Sigmoid colon (tissue), 7 donors: ENCODE data around the gene ABO. TPM values are rescaled to one million over a fixed set of nuclear protein-coding genes. Genes with fewer than 3 reads are reported as not detected.
A peak's percentile ranks its signal among the peaks of the same experiment; 100 is the strongest.

Experiments used
- DNase-seq: peaks from one replicate; pipeline ENCODE4 v3.0.0-alpha.2; 2019
- H3K27ac ChIP-seq, 4 donors: fragments of 200-600 bp; sonication (generic); one replicate each; pipeline ENCODE4 v1.5.1; 2016 to 2019; ENCODE audit warnings: mild to moderate bottlenecking in 1 of 4
- H3K27me3 ChIP-seq, 3 donors: fragments of 200-600 bp; sonication (generic); one replicate each; pipeline ENCODE4 v1.5.1; 2019; ENCODE audit warnings: mild to moderate bottlenecking in 1 of 3
- H3K36me3 ChIP-seq, 4 donors: fragments of 200-600 bp; sonication (generic); one replicate each; pipeline ENCODE4 v1.5.1; 2016 to 2019
- H3K4me1 ChIP-seq, 4 donors: fragments of 200-600 bp; sonication (generic); one replicate each; pipeline ENCODE4 v1.5.1; 2017 to 2019
- H3K4me3 ChIP-seq, 4 donors: fragments of 200-600 bp; sonication (generic); one replicate each; pipeline ENCODE4 v1.5.1; 2017 to 2019; ENCODE audit warnings: mild to moderate bottlenecking in 2 of 4, moderate library complexity in 1 of 4
- H3K9me3 ChIP-seq, 4 donors: fragments of 200-600 bp in 3 of 4; sonication (generic) in 3 of 4; one replicate each; pipeline versions ENCODE4 v1.5.1 to v1.6.1; 2013 to 2019
- EP300 ChIP-seq, 4 donors: sonication (generic); formaldehyde crosslinking; IDR thresholded peaks; one replicate each; pipeline ENCODE4 v1.6.1; 2017; ENCODE audit warnings: antibody characterized with exemption in 4 of 4
- POLR2A ChIP-seq, 2 donors: fragments of 450-650 bp; IDR thresholded peaks; one replicate each; pipeline ENCODE4 v1.6.1; 2016; ENCODE audit warnings: antibody characterized with exemption in 2 of 2, mild to moderate bottlenecking in 2 of 2, moderate library complexity in 2 of 2
- POLR2AphosphoS5 ChIP-seq, 4 donors: sonication (generic); formaldehyde crosslinking; IDR thresholded peaks; one replicate each; pipeline ENCODE4 v1.6.1; 2017; ENCODE audit warnings: antibody characterized with exemption in 4 of 4
- WGBS, 2 donors: extraction: QIAGEN DNeasy Blood & Tissue Kit; methylation state at CpG; one replicate each; pipeline ENCODE4 v1.1.7; 2013; 5-methylcytosine and 5-hydroxymethylcytosine counted together
- intact Hi-C: fragments of 100-400 bp; cut with DNase I; formaldehyde crosslinking; loops from one replicate; pipeline ENCODE4 v1.15.1; 2023
- polyA plus RNA-seq, 3 donors: library from polyadenylated mRNA; stranded (reverse); fragments of 200-250 nt; gene quantifications; one replicate each; pipeline ENCODE4 v1.2.3, GENCODE V29; 2013
- total RNA-seq, 4 donors: library from RNA; depleted of rRNA; stranded (reverse); fragments of >200 nt; gene quantifications; one replicate each; pipeline ENCODE4 v1.1.0, GENCODE V29; 2016
- TF ChIP-seq, protein P1 (sequence below), 4 experiments: fragments of 450-650 bp in 3 of 4; fragments of 200-600 bp in 1 of 4; IDR thresholded peaks; one replicate each; pipeline ENCODE4 v1.5.1; 2016 to 2019; ENCODE audit warnings: antibody characterized with exemption in 4 of 4, mild to moderate bottlenecking in 3 of 4, moderate library complexity in 2 of 4
- donor health status: healthy with polysubstance abuse.
- donor health status: Bipolar disorder and iron deficiency.
- donor health status: healthy.

Gene ABO
- total and polyA plus RNA-seq, 7 donors, result 0.36 to 27.3 (median 1.5) TPM

DNA sequence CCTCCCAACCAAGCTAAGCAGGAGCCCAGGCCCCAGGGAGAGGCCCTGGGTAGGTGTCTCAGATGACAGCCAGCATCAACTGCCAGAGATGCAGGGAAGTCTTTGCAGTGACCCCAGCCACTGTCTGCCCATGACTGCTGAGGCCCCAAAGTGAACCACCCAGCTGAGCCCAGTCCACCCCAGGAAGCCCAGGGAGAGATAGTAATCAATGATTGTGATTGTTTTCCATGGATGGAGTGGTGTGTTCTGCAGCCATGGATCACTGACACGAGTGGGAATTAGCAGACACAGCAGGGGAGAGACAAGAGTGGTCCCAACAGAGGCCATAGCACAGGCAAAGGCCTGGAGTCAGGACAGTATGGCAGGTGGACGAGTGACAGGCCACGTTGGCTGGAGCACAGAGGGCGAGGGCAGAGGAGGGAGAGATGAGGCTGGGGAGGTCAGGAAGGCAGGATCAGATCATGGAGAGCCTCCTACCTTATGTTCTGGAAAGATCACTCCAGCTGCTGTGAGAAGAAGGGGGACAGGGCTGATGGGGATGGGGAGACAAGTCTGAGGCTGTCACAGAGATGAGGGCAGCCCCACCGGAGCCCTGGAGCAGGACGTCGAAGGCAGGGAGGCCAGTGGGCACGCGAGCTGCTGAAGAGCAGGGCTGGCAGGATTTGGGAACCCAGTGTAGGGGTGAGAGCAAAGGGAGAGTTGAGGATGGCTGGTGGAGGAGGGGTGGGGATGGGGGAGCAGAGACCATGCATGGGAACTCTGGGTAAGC lies 14.5 kb downstream of the ABO start:
- intact Hi-C loops, result no loop called here
- H3K36me3 ChIP-seq, result no peaks in the 10 kb centered on the region
- no peak overlapping the region for H3K4me3 ChIP-seq
- H3K27me3 ChIP-seq, result no peaks in the 10 kb centered on the region
- no peak overlapping the region for H3K27ac ChIP-seq
- no peak for TF ChIP-seq POLR2A (IDR thresholded peaks at IDR 0.05)
- TF ChIP-seq POLR2AphosphoS5 (IDR thresholded peaks at IDR 0.05), result no peak
- TF ChIP-seq, protein P1, sequence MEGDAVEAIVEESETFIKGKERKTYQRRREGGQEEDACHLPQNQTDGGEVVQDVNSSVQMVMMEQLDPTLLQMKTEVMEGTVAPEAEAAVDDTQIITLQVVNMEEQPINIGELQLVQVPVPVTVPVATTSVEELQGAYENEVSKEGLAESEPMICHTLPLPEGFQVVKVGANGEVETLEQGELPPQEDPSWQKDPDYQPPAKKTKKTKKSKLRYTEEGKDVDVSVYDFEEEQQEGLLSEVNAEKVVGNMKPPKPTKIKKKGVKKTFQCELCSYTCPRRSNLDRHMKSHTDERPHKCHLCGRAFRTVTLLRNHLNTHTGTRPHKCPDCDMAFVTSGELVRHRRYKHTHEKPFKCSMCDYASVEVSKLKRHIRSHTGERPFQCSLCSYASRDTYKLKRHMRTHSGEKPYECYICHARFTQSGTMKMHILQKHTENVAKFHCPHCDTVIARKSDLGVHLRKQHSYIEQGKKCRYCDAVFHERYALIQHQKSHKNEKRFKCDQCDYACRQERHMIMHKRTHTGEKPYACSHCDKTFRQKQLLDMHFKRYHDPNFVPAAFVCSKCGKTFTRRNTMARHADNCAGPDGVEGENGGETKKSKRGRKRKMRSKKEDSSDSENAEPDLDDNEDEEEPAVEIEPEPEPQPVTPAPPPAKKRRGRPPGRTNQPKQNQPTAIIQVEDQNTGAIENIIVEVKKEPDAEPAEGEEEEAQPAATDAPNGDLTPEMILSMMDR (IDR thresholded peaks at IDR 0.05), result no peak
- TF ChIP-seq EP300 (IDR thresholded peaks at IDR 0.05), result no peak
- 90 to 92% methylated on average over 9 of the region's 9 CpGs for WGBS, 2 donors
- no peaks in the 10 kb centered on the region for H3K9me3 ChIP-seq
- no peaks in the 10 kb centered on the region for H3K4me1 ChIP-seq
- peak; percentile 49 for DNase-seq

- DNase-seq, result no peak
- no peak overlapping the region for H3K27ac ChIP-seq
- peaks cover 0 to 2% (median 0%) of the 10 kb centered on the region in 4 donors for H3K9me3 ChIP-seq
- H3K4me1 ChIP-seq, result no peaks in the 10 kb centered on the region
- H3K4me3 ChIP-seq, result no peak overlapping the region
- no peaks in the 10 kb centered on the region for H3K36me3 ChIP-seq
- WGBS, 2 donors, result 85 to 87% methylated on average over 21 of the region's 21 CpGs
- no peak for TF ChIP-seq EP300 (IDR thresholded peaks at IDR 0.05)
- no peak for TF ChIP-seq POLR2A (IDR thresholded peaks at IDR 0.05)
- TF ChIP-seq, protein P1 (IDR thresholded peaks at IDR 0.05), result no peak
- TF ChIP-seq POLR2AphosphoS5 (IDR thresholded peaks at IDR 0.05), result no peak
- intact Hi-C loops, result no loop called here
- no peaks in the 10 kb centered on the region for H3K27me3 ChIP-seq
These were observed 16.7 kb downstream of the ABO start for GRCh38 chr9:133258061-133259015.

- TF ChIP-seq POLR2AphosphoS5 (IDR thresholded peaks at IDR 0.05), result peak in 1 of 4 donors; percentile 48
- no peak for TF ChIP-seq POLR2A (IDR thresholded peaks at IDR 0.05)
- TF ChIP-seq EP300 (IDR thresholded peaks at IDR 0.05), result no peak
- 72 to 73% methylated on average over 13 of the region's 13 CpGs for WGBS, 2 donors
- Histone ChIP-seq H3K4me3 (no peak overlapping the region), H3K9me3 (peaks cover 0 to 2% (median 0%) of the 10 kb centered on the region in 4 donors), H3K27ac (peak overlapping the region in 1 of 4 donors; percentile 48), H3K4me1 (no peaks in the 10 kb centered on the region), H3K27me3 (no peaks in the 10 kb centered on the region), H3K36me3 (no peaks in the 10 kb centered on the region)
- intact Hi-C loops, result no loop called here
- DNase-seq, result no peak
These were observed 17.5 kb downstream of the ABO start for GRCh38 chr9:133257465-133257956.

DNA sequence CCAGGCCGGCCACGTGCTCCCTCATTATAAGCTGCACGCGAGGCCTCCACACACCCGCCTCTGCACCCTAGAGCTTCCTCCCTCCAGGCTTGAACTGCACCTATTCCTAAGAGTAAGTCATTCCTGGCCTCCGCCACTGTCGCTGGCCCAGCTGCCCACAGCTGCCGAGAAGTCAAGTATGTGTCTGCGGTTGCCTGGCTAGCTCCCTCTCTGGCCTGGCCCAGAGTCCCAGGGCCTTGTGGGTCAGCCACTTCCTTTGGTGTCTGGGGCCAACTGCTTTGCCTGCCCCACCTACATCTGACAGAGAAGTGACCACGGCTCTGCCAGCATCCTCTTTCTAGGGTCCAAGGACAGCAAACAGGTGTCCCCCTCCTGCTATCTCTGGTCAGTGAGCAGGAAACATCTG lies 18.3 kb downstream of the ABO start:
- 63 to 72% methylated on average over 10 of the region's 10 CpGs for WGBS, 2 donors
- no peak overlapping the region for H3K4me3 ChIP-seq
- peak overlapping the region in 1 of 4 donors; percentile 48 for H3K27ac ChIP-seq
- H3K27me3 ChIP-seq, result no peaks in the 10 kb centered on the region
- TF ChIP-seq, protein P1 (IDR thresholded peaks at IDR 0.05), result no peak
- no peak for TF ChIP-seq POLR2A (IDR thresholded peaks at IDR 0.05)
- TF ChIP-seq EP300 (IDR thresholded peaks at IDR 0.05), result no peak
- no peak for TF ChIP-seq POLR2AphosphoS5 (IDR thresholded peaks at IDR 0.05)
- H3K36me3 ChIP-seq, result no peaks in the 10 kb centered on the region
- intact Hi-C loops, result no loop called here
- no peaks in the 10 kb centered on the region for H3K4me1 ChIP-seq
- H3K9me3 ChIP-seq, result peaks cover 0 to 2% (median 0%) of the 10 kb centered on the region in 4 donors
- DNase-seq, result no peak

- no peak for TF ChIP-seq POLR2A (IDR thresholded peaks at IDR 0.05)
- TF ChIP-seq, protein P1 (IDR thresholded peaks at IDR 0.05), result no peak
- TF ChIP-seq POLR2AphosphoS5 (IDR thresholded peaks at IDR 0.05), result no peak
- no peak for TF ChIP-seq EP300 (IDR thresholded peaks at IDR 0.05)
- 96 to 97% methylated on average over 30 of the region's 30 CpGs for WGBS, 2 donors
- H3K36me3 ChIP-seq, result no peaks in the 10 kb centered on the region
- peak overlapping the region in 1 of 4 donors; percentile 48 for H3K27ac ChIP-seq
- DNase-seq, result peak; percentile 50
- H3K4me1 ChIP-seq, result no peaks in the 10 kb centered on the region
- H3K4me3 ChIP-seq, result no peak overlapping the region
- intact Hi-C loops, result no loop called here
- H3K27me3 ChIP-seq, result no peaks in the 10 kb centered on the region
- peaks cover 0 to 2% (median 0%) of the 10 kb centered on the region in 4 donors for H3K9me3 ChIP-seq
These were observed 18.9 kb downstream of the ABO start for GRCh38 chr9:133256136-133256461.
